HG02642 (cell line): ENCODE data around the gene SLCO3A1.
A peak's percentile ranks its signal among the peaks of the same experiment; 100 is the strongest.

Source experiments
- ATAC-seq: cut with Tn5 transposase; IDR thresholded peaks from one replicate; pipeline ENCODE4 v1.9.1; 2021; ENCODE audit warnings: mild to moderate bottlenecking; ENCODE audit not compliant: unreplicated experiment, poor library complexity

Gene SLCO3A1

GRCh38 chr15:92142242-92143232 lies 289.0 kb downstream of the SLCO3A1 start:
- ATAC-seq: no peak

GRCh38 chr15:92143765-92144164 lies 290.3 kb downstream of the SLCO3A1 start:
- no peak for ATAC-seq

GRCh38 chr15:92146511-92147150 lies 293.1 kb downstream of the SLCO3A1 start:
- ATAC-seq: no peak

DNA sequence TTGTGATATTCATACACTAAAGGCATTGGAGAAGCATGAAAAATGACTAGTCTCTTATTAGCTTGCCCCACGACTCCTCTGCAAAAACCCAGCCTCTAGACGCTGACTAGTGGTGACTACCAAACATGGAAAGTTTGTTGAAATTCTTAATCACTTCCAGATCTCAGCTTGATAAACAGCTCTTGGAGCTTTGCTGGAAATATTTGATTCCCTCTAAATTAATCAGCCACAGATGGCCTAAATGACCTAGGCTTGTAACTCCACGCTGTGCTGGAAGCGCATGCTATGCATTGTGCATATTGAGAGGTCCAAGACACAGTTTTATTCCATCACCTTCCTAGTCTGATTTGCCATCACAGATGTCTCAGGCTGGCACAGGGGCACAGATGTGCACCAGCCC lies 295.5 kb downstream of the SLCO3A1 start:
- ATAC-seq: no peak

GRCh38 chr15:92149465-92149864 lies 296.0 kb downstream of the SLCO3A1 start:
- ATAC-seq: no peak

DNA sequence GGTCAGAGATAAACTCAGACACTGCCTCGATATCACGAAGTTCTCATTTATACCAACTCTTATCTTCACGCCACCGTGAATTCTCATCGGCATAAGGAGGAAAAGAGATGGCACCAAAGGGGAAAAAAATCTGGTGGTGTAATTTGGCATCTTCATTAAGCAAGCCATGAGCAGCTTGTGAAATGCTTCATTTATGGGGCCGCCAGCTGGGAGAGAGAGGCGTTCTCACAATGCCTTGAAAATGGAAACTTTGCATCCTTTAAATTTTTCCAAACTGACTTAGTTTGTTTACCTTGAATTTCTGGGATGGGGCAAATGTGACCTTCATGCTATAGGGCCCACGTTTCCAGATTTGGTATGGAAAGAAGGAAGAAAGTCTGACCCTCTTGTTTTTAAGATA lies 297.7 kb downstream of the SLCO3A1 start:
- no peak for ATAC-seq

GRCh38 chr15:92151741-92152140 lies 298.2 kb downstream of the SLCO3A1 start:
- ATAC-seq: no peak

- no peak for ATAC-seq
These were observed 299.5 kb downstream of the SLCO3A1 start for GRCh38 chr15:92152983-92153382.

- ATAC-seq: no peak
These were observed 300.1 kb downstream of the SLCO3A1 start for GRCh38 chr15:92153620-92154019.

GRCh38 chr15:92155934-92156333 lies 302.4 kb downstream of the SLCO3A1 start:
- no peak for ATAC-seq

DNA sequence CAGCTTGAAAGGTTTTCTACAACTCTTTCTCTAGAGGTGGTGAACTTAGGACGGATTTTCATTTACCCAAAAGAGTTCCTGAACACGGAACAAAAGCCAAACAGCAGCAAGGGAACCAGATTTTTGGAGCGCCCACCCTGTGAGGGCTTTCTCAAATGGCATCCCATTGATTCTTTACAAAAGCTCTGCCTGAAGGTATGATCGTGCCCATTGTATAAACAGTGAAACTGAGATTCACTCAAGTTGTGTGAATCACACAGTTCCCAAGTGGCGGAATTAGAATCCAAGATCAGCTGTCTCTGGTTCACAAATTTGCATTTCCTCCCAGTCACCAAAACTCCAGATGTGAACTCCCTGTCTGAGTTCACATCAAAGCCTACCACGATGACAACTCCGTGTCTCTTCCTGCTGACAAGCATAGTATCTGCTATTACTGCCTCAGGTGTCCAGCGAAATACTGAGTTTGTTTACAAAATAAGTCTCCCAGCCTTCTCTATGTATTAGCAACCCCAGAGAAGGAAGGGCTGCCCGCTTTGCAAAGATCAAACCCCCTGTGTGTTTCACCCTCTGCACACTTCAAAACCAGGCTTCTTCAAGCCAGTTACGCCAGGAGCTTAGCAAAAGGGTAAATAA lies 304.3 kb downstream of the SLCO3A1 start:
- ATAC-seq: no peak

- peak; percentile 49 for ATAC-seq
These were observed 304.9 kb downstream of the SLCO3A1 start for GRCh38 chr15:92158426-92158825.

DNA sequence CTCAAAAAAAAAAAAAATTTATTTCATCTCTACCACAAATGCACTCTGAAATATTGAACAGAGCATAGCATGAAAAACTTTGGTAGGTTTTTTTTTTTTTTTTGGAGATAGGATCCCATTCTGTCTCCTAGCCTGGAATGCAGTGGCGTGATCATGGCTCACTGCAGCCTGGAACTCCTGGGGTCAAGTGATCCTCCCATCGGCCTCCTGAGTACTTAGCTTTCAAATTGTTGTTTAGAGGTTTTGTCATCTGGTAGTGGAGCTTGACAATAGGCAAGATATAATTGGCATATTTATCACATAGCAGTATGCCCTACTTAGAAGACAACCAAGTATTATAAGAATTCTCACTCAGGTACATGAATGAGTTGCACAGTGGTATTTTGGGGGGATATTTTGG lies 306.0 kb downstream of the SLCO3A1 start:
- no peak for ATAC-seq

DNA sequence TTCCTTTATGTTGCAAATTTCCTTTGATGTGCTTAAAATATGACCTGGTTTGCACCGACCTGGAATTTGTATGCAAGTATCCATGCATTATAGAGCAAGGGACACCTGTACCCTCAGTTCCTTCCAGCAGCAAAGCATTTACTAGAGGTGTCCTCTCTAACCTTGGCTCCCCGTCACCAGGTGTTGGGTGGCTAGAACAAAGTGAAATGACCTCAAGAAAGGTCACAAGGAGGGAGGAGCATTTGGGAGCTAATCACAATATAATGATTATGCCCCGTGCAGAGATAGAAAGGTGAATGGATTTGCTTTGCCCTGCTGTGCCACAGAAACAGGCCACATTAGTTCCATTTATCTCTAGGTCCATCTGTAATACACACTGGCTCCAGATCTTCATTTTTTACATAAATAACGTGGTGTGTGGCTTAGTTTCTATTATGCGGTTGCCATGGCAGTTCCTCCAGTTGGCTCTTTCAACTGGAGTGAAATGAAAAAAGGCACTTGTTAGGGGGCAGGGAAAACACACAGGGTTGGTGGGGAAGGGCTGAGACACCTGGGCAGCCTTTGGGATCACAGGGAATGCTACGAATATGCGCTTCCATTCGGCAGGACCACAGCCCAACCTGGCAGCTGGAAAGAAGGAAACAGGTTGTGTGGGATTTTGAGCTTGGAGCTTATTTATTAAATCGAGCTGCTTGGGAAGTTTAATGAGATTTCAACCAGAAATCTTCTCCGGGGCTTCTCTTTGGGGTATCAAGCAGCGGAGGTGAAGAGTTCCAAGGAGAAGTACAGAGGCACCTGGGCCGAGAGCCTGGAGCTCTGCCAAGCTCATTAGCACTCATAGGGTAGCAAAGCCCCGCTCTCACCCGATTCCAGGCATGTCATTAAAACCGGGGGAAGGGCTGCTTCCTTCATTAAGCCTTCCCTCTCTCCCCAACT lies 306.7 kb downstream of the SLCO3A1 start:
- no peak for ATAC-seq

DNA sequence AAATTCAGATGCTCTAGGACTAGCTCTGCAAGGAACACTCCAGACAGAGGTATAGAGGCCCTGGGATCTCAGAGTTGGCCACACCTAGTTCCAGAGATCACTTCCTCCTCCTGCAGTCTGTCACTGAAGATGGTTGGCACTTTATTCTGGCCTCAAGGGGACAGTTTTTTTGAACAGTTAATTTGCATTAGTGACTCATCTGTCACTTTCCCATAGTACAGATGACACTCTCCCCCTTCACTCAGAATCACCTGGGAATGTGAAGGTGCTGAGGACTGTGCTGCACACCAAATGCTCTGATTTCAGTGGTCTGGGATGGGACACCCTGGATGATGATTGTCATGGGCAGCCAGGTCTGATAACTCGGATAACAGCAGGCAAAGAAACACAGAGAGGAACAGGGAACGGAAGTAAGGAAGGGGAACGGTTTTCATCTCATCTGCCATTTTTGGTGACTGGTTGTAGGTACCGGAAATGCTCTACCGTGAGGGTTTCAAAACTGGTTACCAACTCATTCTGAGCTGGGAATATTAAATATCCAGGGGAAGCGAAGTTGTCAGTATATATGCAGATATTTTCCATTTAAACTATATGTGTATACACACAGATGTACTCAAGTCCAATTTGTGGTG lies 307.6 kb downstream of the SLCO3A1 start:
- peak; percentile 94 for ATAC-seq

GRCh38 chr15:92162657-92163056 lies 309.1 kb downstream of the SLCO3A1 start:
- no peak for ATAC-seq

DNA sequence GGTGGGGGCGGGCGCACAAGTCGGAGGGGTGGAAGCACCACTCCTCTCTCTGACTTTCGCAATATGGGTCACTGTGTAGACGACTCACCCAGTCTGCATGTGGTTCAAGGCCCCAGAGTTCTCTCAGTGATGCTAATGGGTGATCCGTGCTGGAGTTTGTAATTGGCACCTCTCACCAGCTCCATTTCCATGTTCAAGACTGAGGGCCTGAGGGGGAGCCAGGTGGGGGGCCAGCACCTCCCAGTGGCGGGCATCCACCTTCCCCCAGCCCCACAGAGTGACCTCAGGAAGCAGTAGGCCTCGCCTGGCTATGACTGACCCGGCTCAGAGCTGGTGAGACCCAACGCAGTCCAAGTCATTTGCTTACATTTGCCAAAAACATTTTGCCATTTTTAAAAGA lies 310.1 kb downstream of the SLCO3A1 start:
- no peak for ATAC-seq

DNA sequence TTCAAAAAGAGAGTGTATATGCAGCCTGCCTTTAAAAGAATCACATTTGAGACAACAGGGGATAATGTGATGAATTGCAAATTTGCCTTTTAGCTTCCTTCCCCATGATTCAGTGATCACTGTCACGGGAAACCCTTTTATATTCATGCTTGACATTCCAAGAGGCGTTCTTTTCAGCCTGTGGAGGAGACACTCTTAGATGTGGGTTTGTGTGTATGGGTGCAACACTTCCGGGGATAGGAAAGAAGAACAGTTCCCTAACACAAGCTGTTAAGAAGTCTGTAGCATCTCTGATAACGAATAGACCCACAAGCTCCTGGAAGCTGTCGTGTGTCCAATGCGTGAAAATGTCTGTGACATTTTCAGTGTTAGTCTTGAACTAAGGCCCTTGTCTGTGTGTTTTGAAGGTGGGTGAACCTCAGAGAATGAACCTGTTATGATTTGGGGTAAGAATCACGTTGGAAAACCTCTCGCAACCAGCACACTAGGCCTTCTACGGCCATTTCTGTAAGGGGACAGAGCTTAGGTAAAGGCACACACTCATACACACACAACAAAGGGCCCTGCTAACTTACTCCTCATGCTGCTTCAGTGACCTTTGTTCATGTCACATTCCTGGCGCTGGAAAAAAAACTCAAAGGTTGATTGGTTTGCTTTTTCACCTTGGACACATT lies 311.0 kb downstream of the SLCO3A1 start:
- ATAC-seq: no peak

GRCh38 chr15:92165001-92165346 lies 311.5 kb downstream of the SLCO3A1 start:
- no peak for ATAC-seq
